HUES48 (cell line): Measurements from ENCODE around the gene RMI2.

Experiments used
- H3K27ac ChIP-seq: one replicate; pipeline ENCODE4 v1.7.0; 2013; ENCODE audit warnings: low read depth, low read length, inconsistent platforms
- H3K27me3 ChIP-seq: 2 replicates; pipeline ENCODE4 v1.6.1; 2013; ENCODE audit warnings: mild to moderate bottlenecking, low read length; ENCODE audit not compliant: control insufficient read depth, insufficient read depth
- H3K36me3 ChIP-seq: 2 replicates; pipeline ENCODE4 v1.6.1; 2013; ENCODE audit warnings: low read length; ENCODE audit not compliant: control insufficient read depth, insufficient read depth
- H3K4me1 ChIP-seq: 2 replicates; pipeline ENCODE4 v1.6.1; 2013; ENCODE audit warnings: mild to moderate bottlenecking, low read length; ENCODE audit not compliant: control insufficient read depth, insufficient read depth
- H3K4me3 ChIP-seq: 2 replicates; pipeline ENCODE4 v1.5.1; 2013; ENCODE audit warnings: mild to moderate bottlenecking, low read depth, low read length
- H3K9ac ChIP-seq: 2 replicates; pipeline ENCODE4 v1.6.1; 2013; ENCODE audit warnings: mild to moderate bottlenecking, low read depth, low read length, moderate library complexity
- H3K9me3 ChIP-seq: 2 replicates; pipeline ENCODE4 v1.6.1; 2013; ENCODE audit warnings: low read length; ENCODE audit not compliant: control insufficient read depth, insufficient read depth

RMI2 gene

DNA sequence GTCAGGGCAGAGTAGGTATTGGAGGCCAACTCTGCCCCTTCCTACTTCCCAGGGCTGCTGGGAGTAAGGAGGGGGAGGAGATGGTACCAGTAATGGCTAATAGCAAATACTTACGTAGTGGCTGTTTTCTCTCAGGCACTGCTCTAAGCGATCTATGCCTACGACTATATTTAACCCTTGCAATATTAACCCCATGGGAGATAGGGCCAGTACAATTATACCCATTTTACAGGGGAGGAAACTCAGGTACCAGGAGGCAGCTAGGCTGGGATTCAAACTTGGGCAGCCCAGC lies 50.6 kb downstream of the RMI2 start:
- Histone ChIP-seq H3K4me3 (no peak overlapping the region), H3K9me3 (no peaks in the 10 kb centered on the region), H3K9ac (no peak overlapping the region), H3K4me1 (peaks cover 8% of the 10 kb centered on the region; the same call in 1 of the 2 replicates), H3K27me3 (no peaks in the 10 kb centered on the region), H3K36me3 (no peaks in the 10 kb centered on the region), H3K27ac (no peak overlapping the region)

GRCh38 chr16:11396241-11397048 lies 51.2 kb downstream of the RMI2 start:
- Histone ChIP-seq H3K36me3 (no peaks in the 10 kb centered on the region), H3K4me1 (peaks cover 3% of the 10 kb centered on the region; the same call in 1 of the 2 replicates), H3K4me3 (no peak overlapping the region), H3K27ac (no peak overlapping the region), H3K9me3 (no peaks in the 10 kb centered on the region), H3K9ac (no peak overlapping the region), H3K27me3 (no peaks in the 10 kb centered on the region)

- no peak overlapping the region for H3K9ac ChIP-seq
- no peaks in the 10 kb centered on the region for H3K36me3 ChIP-seq
- H3K4me1 ChIP-seq: no peaks in the 10 kb centered on the region
- H3K4me3 ChIP-seq: no peak overlapping the region
- no peaks in the 10 kb centered on the region for H3K27me3 ChIP-seq
- no peaks in the 10 kb centered on the region for H3K9me3 ChIP-seq
- H3K27ac ChIP-seq: no peak overlapping the region
These were observed 52.9 kb downstream of the RMI2 start for GRCh38 chr16:11398136-11398535.

DNA sequence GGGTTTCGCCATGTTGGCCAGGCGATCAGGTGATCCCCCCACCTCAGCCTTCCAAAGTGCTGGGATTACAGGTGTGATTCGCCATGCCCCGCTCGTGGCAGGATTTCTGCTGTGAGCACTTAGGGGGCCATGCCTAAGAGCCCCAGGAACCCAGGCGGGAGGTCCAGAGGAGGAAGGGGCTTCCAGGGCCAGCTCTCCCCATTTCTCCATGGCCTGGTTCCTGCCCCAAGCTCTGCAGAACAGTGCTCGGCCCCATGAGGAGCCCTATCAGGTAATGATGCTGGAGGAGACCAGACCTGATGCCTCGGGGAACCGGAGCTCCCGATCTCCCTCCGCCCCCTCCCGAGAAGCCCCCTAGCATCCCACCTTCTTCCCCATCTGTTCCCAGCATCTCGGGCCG lies 53.6 kb downstream of the RMI2 start:
- no peak overlapping the region for H3K27ac ChIP-seq
- H3K9ac ChIP-seq: no peak overlapping the region
- H3K36me3 ChIP-seq: no peaks in the 10 kb centered on the region
- no peaks in the 10 kb centered on the region for H3K4me1 ChIP-seq
- no peaks in the 10 kb centered on the region for H3K27me3 ChIP-seq
- no peaks in the 10 kb centered on the region for H3K9me3 ChIP-seq
- H3K4me3 ChIP-seq: no peak overlapping the region

DNA sequence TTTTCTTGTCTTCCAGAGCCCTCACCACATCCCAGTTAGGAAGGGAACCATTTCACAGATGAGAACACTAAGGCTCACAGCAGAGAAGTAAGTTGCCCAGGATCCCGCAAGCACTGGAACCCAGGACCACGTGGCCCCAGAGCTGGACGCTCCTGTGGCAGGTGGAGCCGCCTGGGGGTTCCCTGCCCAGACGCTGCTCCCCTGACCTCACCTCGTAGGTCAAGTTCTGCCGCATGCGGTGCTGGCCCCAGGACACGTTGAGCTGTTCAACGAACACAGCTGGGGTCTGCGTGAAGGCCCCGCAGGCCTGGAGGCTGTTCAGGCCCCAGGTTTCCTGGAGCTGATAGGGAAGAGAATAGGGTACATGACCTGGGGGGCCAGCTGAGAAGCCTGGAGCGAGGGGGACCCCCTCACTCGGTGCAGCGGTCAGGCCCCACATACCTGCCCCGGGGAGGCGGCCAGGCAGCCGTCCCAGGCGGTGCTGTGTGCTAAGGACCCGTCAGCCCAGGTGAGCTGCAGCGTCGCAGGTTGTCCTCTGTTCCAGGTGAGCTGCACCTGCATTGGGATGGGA lies 54.1 kb downstream of the RMI2 start:
- Histone ChIP-seq H3K4me3 (no peak overlapping the region), H3K9me3 (no peaks in the 10 kb centered on the region), H3K36me3 (no peaks in the 10 kb centered on the region), H3K9ac (no peak overlapping the region), H3K27ac (no peak overlapping the region), H3K27me3 (no peaks in the 10 kb centered on the region), H3K4me1 (no peaks in the 10 kb centered on the region)

GRCh38 chr16:11400076-11400475 lies 54.8 kb downstream of the RMI2 start:
- H3K27ac ChIP-seq: no peak overlapping the region
- H3K27me3 ChIP-seq: no peaks in the 10 kb centered on the region
- no peak overlapping the region for H3K4me3 ChIP-seq
- no peaks in the 10 kb centered on the region for H3K4me1 ChIP-seq
- no peak overlapping the region for H3K9ac ChIP-seq
- H3K36me3 ChIP-seq: no peaks in the 10 kb centered on the region
- no peaks in the 10 kb centered on the region for H3K9me3 ChIP-seq
